Measurements from ENCODE around the gene CDC73. TPM values are rescaled to one million over a fixed set of nuclear protein-coding genes. Genes with fewer than 3 reads are reported as not detected.

The CDC73 gene
- total RNA-seq, 2 donors from 2014 or later = 71.8 to 76.5 TPM

Other genes starting within 250 kb of the CDC73 start
- gene UCHL5, start 62.7 kb upstream of the CDC73 start, total RNA-seq = 10 to 100 TPM; 67.9 to 76.8 TPM
- gene RO60, start 62.4 kb upstream of the CDC73 start, total RNA-seq = 10 to 100 TPM; 60.6 to 74.0 TPM
- 10 to 100 TPM; 22.9 to 23.6 TPM for gene GLRX2, start 16.6 kb upstream of the CDC73 start, total RNA-seq
- not detected for gene B3GALT2, start 64.6 kb downstream of the CDC73 start, total RNA-seq

Data from natural killer cell treated with Interleukin-12 subunit alpha and Interleukin-12 subunit beta and Interleukin-15 and Interleukin-18, amount 100 ng/mL, for 72 hours (primary cell).